Spleen (tissue), 11 donors: ENCODE measurements around the gene HSP90AB1. TPM values are rescaled to one million over a fixed set of nuclear protein-coding genes. Genes with fewer than 3 reads are reported as not detected.

ENCODE experiments used
- DNase-seq: peaks from one replicate; pipeline ENCODE4 v3.0.0-alpha.2; 2020
- H3K27ac ChIP-seq, 8 donors: fragments of 200-600 bp; sonication (generic) in 7 of 8; 1 replicate in 4 of 8; 2 replicates in 4 of 8; pipeline versions ENCODE4 v1.5.0 to v1.8.0; 2016 to 2021; ENCODE audit warnings: inconsistent platforms in 4 of 8, mild to moderate bottlenecking in 4 of 8, moderate library complexity in 1 of 8
- H3K27me3 ChIP-seq, 7 donors: fragments of 200-600 bp; sonication (generic) in 6 of 7; replicated peaks in 1 of 7; 1 replicate in 4 of 7; 2 replicates in 3 of 7; pipeline versions ENCODE4 v1.5.0 to v1.8.0; 2016 to 2021; ENCODE audit warnings: inconsistent platforms in 3 of 7, mild to moderate bottlenecking in 1 of 7
- H3K36me3 ChIP-seq, 6 donors: fragments of 200-600 bp; sonication (generic) in 5 of 6; 1 replicate in 4 of 6; 2 replicates in 2 of 6; pipeline versions ENCODE4 v1.5.0 to v1.8.0; 2016 to 2021; ENCODE audit warnings: inconsistent platforms in 2 of 6
- H3K4me1 ChIP-seq, 6 donors: fragments of 200-600 bp; sonication (generic) in 5 of 6; 1 replicate in 3 of 6; 2 replicates in 3 of 6; pipeline versions ENCODE4 v1.5.0 to v1.8.0; 2016 to 2021; ENCODE audit warnings: inconsistent platforms in 3 of 6
- H3K4me3 ChIP-seq, 8 donors: fragments of 200-600 bp; sonication (generic) in 7 of 8; 1 replicate in 4 of 8; 2 replicates in 4 of 8; pipeline versions ENCODE4 v1.5.0 to v1.8.0; 2016 to 2021; ENCODE audit warnings: inconsistent platforms in 4 of 8, mild to moderate bottlenecking in 4 of 8, moderate library complexity in 2 of 8
- H3K9me3 ChIP-seq, 8 donors: fragments of 200-600 bp; sonication (generic) in 7 of 8; 1 replicate in 4 of 8; 2 replicates in 4 of 8; pipeline versions ENCODE4 v1.5.0 to v1.8.0; 2016 to 2021; ENCODE audit warnings: inconsistent platforms in 4 of 8
- POLR2A ChIP-seq, 3 donors: fragments of 450-650 bp; IDR thresholded peaks; one replicate each; pipeline ENCODE4 v1.5.1; 2017; ENCODE audit warnings: antibody characterized with exemption in 3 of 3, mild to moderate bottlenecking in 1 of 3
- POLR2AphosphoS5 ChIP-seq, 3 donors: sonication (generic); formaldehyde crosslinking; IDR thresholded peaks; one replicate each; pipeline ENCODE4 v1.5.1; 2017; ENCODE audit warnings: antibody characterized with exemption in 3 of 3
- WGBS, 5 donors: extraction: QIAGEN DNeasy Blood & Tissue Kit in 3 of 5; methylation state at CpG; one replicate each; pipeline versions ENCODE4 v1.1.5 to v1.1.7; 2013 to 2018; 5-methylcytosine and 5-hydroxymethylcytosine counted together
- intact Hi-C: fragments of 100-400 bp; cut with DNase I; formaldehyde crosslinking; loops from one replicate; pipeline ENCODE4 v1.15.0; 2023; ENCODE audit warnings: low total_unique reads
- polyA plus RNA-seq, 3 donors: library from polyadenylated mRNA; stranded (reverse); fragments of 200-250 nt; gene quantifications; one replicate each; pipeline ENCODE4 v1.2.1, GENCODE V29; 2013
- total RNA-seq, 7 donors: library from RNA; depleted of rRNA in 3 of 7; stranded (reverse); fragments of >200 nt in 3 of 7; fragmentation: NEBNext Ultra II Directional in 4 of 7; extraction: Animal tissue kit (Norgen Biotek cat#: 25700) in 4 of 7; gene quantifications; one replicate each; pipeline versions ENCODE4 v1.1.0 to v1.2.1, GENCODE V29; 2016 to 2021
- TF ChIP-seq, protein P1 (sequence below), 11 experiments: fragments of 200-600 bp in 7 of 11; fragments of 450-650 bp in 4 of 11; sonication (generic) in 4 of 11; IDR thresholded peaks in 8 of 11; conservative IDR thresholded peaks in 3 of 11; 1 replicate in 7 of 11; 2 replicates in 4 of 11; pipeline versions ENCODE4 v1.4.0 to v1.8.0; 2016 to 2021; ENCODE audit warnings: antibody characterized with exemption in 11 of 11, inconsistent platforms in 4 of 11, mild to moderate bottlenecking in 1 of 11
- donor health status: healthy with polysubstance abuse.
- donor health status: DM: no; HTN: no; CAD: no; lungs with moderate emphysema.
- donor health status: DM: no; HTN: no; CAD: no.
- donor health status: Bipolar disorder and iron deficiency.
- donor health status: healthy.
- donor health status: DM: no; HTN: no; CAD: no.
- donor health status: DM: yes; HTN: yes; CAD: no.

Gene HSP90AB1
- total and polyA plus RNA-seq, 10 donors: 196 to 546 (median 386) TPM

DNA sequence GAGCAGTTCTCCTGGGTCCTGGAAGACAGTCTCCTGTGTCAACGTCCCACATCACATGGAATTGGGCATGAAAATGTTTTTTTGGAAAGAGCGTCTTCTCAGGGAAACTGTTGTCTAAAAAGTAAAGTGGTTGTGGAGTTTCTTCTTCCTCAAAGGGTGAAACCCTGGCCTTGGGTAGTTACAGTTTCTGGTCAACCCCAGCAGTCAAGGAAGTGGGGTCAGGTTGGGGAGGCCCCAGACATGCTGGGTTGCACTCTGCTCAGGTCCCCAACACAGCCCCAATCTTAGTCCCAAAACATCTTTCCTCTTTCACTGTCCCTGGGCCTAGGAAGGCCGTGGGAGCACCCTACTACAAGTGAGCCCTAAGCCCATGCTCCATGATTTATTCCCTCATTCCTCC, 19.4 kb downstream of the HSP90AB1 start:
- TF ChIP-seq, protein P1, sequence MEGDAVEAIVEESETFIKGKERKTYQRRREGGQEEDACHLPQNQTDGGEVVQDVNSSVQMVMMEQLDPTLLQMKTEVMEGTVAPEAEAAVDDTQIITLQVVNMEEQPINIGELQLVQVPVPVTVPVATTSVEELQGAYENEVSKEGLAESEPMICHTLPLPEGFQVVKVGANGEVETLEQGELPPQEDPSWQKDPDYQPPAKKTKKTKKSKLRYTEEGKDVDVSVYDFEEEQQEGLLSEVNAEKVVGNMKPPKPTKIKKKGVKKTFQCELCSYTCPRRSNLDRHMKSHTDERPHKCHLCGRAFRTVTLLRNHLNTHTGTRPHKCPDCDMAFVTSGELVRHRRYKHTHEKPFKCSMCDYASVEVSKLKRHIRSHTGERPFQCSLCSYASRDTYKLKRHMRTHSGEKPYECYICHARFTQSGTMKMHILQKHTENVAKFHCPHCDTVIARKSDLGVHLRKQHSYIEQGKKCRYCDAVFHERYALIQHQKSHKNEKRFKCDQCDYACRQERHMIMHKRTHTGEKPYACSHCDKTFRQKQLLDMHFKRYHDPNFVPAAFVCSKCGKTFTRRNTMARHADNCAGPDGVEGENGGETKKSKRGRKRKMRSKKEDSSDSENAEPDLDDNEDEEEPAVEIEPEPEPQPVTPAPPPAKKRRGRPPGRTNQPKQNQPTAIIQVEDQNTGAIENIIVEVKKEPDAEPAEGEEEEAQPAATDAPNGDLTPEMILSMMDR (IDR thresholded peaks at IDR 0.05 in 8 of 11, conservative IDR thresholded peaks at IDR 0.05 in 3 of 11): no peak
- TF ChIP-seq POLR2AphosphoS5 (IDR thresholded peaks at IDR 0.05) (no peak), POLR2A (IDR thresholded peaks at IDR 0.05) (no peak)
- peak overlapping the region in 1 of 8 donors; percentile 90 for H3K4me3 ChIP-seq
- 57 to 69% (median 61%) methylated on average over 3 of the region's 3 CpGs for WGBS, 5 donors
- H3K36me3 ChIP-seq: peaks cover 1 to 15% (median 8%) of the 10 kb centered on the region in 6 donors
- peak; percentile 77 for DNase-seq
- H3K27me3 ChIP-seq: peaks cover 0 to 33% (median 15%) of the 10 kb centered on the region in 7 donors
- peaks cover 21 to 86% (median 64%) of the 10 kb centered on the region in 6 donors for H3K4me1 ChIP-seq
- intact Hi-C loops: no loop called here
- H3K27ac ChIP-seq: peak overlapping the region in 7 of 8 donors; percentile 95 to 98 (median 96)
- no peaks in the 10 kb centered on the region for H3K9me3 ChIP-seq

DNA sequence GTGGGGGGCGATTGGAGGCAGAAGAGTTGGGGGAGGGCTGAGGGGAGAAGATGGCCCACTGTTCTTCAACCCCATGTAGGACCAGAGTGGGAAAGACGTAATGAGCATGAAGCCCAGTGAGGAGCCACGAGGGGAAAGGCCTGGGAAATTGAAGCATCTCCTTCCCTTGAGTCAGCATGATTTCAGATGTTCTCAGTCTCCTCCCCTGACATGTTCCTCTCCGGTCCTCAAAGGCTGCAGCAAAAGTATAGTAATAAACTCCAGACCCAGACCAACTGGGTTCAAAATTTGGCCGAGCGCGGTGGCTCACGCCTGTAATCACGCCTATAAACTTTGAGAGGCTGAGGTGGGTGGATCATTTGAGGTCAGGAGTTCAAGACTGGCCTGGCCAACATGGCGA, 20.4 kb downstream of the HSP90AB1 start:
- Histone ChIP-seq H3K9me3 (no peaks in the 10 kb centered on the region), H3K4me1 (peaks cover 12 to 81% (median 56%) of the 10 kb centered on the region in 6 donors), H3K4me3 (no peak overlapping the region), H3K36me3 (peaks cover 0 to 6% (median under 1%) of the 10 kb centered on the region in 6 donors), H3K27me3 (peaks cover 0 to 42% (median 22%) of the 10 kb centered on the region in 7 donors), H3K27ac (peak overlapping the region in 1 of 8 donors; percentile 98)
- DNase-seq: peak; percentile 58
- intact Hi-C loops: no loop called here
- TF ChIP-seq, protein P1 (IDR thresholded peaks at IDR 0.05 in 8 of 11, conservative IDR thresholded peaks at IDR 0.05 in 3 of 11): no peak
- no peak for TF ChIP-seq POLR2AphosphoS5 (IDR thresholded peaks at IDR 0.05)
- TF ChIP-seq POLR2A (IDR thresholded peaks at IDR 0.05): no peak
- 74 to 88% (median 78%) methylated on average over 10 of the region's 10 CpGs for WGBS, 5 donors

DNA sequence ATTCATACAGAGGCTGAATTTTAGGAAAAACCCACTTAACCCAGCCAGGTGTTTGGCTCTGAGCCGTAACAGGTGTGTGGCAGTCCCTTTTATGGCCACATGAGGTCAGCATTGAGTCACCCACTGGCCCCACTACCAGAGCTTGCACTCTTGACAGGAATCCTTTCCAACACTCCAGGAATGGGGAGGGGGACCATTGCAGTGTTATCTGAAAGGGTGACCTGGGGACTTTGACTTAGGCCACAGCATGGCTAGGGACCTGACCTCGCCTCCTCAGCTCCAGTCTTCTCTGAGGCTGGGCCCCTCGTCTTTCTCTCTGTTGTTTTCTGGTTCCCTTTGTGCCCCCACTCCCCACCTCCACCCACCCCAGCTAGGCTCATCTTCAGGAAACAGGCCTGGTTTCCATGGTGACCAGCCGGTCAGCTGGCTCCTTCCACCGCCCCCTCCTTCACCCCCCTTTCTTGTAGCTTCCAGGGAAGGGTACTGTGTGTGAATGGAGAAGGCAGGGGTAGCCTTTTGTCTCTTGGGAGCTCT, 21.3 kb downstream of the HSP90AB1 start:
- Histone ChIP-seq H3K4me1 (peaks cover 4 to 71% (median 47%) of the 10 kb centered on the region in 6 donors), H3K36me3 (no peaks in the 10 kb centered on the region), H3K9me3 (no peaks in the 10 kb centered on the region), H3K27ac (no peak overlapping the region), H3K4me3 (no peak overlapping the region), H3K27me3 (peaks cover 0 to 51% (median 31%) of the 10 kb centered on the region in 7 donors)
- DNase-seq: peak; percentile 82
- 20 to 23% (median 22%) methylated on average over 5 of the region's 5 CpGs for WGBS, 5 donors
- intact Hi-C loops: no loop called here
- TF ChIP-seq, protein P1 (IDR thresholded peaks at IDR 0.05 in 8 of 11, conservative IDR thresholded peaks at IDR 0.05 in 3 of 11): peak; percentile 72 to 93 (median 88)
- TF ChIP-seq POLR2A (IDR thresholded peaks at IDR 0.05): no peak
- no peak for TF ChIP-seq POLR2AphosphoS5 (IDR thresholded peaks at IDR 0.05)

DNA sequence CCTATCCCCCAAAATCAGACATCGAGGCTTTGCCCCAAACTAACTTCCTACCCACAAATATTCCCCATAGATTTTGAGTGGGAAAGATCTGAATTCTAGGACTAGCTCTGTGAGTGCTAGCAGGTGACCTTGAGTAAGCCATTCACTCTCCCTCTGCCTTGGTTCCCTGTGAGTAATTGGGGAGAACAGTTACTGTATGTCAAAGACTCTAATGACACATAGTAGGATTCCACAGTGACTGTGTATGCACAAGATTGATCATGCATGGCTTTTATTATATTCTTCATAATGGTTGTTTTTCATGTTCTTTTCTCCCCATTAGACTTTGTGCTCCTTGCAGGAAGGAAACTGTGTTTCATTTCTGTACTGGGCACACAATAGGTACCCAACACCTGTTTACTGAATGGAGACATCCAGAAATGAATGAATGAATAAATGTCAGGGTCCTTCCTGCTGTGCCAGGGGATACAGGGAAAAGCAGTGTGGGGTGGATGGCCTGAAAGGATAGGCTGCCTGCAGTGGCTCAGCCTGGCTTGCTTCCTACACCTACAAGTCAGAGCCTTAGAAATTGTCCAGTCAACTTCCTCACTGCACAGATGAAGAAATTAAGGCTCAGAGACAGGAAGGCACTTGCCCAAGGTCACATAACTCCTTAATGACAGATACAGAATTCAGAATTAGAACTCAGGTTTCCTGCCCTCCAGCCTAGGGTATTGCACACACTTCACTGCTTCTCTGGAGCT, 22.4 kb downstream of the HSP90AB1 start:
- TF ChIP-seq POLR2AphosphoS5 (IDR thresholded peaks at IDR 0.05): no peak
- TF ChIP-seq, protein P1 (IDR thresholded peaks at IDR 0.05 in 8 of 11, conservative IDR thresholded peaks at IDR 0.05 in 3 of 11): no peak
- no peak overlapping the region for H3K4me3 ChIP-seq
- intact Hi-C loops: no loop called here
- H3K9me3 ChIP-seq: no peaks in the 10 kb centered on the region
- H3K27ac ChIP-seq: no peak overlapping the region
- no peaks in the 10 kb centered on the region for H3K36me3 ChIP-seq
- H3K4me1 ChIP-seq: peaks cover 0 to 60% (median 35%) of the 10 kb centered on the region in 6 donors
- peaks cover 0 to 63% (median 36%) of the 10 kb centered on the region in 7 donors for H3K27me3 ChIP-seq
- DNase-seq: peak; percentile 48
- WGBS, 5 donors: 45 to 75% (median 61%) methylated on average over 1 of the region's 1 CpG
